ENCODE measurements around the gene ENKD1.

DNA sequence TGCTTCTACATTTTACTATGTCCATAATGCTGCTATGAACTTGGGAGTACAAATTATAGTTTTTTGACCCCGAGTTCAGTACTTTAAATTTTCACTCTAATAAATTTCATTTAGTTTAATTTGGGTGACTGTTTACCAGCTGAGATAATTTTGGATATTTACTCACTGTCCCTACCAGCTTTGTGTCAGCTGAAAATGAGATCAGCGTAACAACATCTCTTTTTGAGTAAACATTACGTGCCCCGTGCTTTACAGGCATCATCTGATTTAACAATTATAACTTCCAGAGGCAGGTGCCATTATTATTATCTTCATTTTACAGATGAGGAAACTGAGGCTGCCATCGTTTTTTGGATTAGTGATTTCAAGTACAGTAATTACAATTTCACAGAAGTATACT lies 37.6 kb upstream of the ENKD1 start:
- no peak for TF ChIP-seq EZH2phosphoT487 (IDR thresholded peaks at IDR 0.05)
- TF ChIP-seq CTCF (IDR thresholded peaks at IDR 0.05) = no peak
- TF ChIP-seq EZH2 (IDR thresholded peaks at IDR 0.05) = no peak
